ENCODE results near the gene GSC2.

- TF ChIP-seq SP1 (CRISPR knock-in tag; IDR thresholded peaks at IDR 0.05) (no peak), CREB1 (IDR thresholded peaks at IDR 0.05) (no peak), CREB1 (CRISPR knock-in tag; IDR thresholded peaks at IDR 0.05) (no peak), EZH2 (IDR thresholded peaks at IDR 0.05; ENCODE audit: borderline replicate concordance, low read depth, low read length) (no peak), RNF2 (IDR thresholded peaks at IDR 0.05) (no peak)
Measured at GRCh38 chr22:19167106-19167869, 17.2 kb upstream of the GSC2 start.

Measured in K562 (cell line).